ENCODE results near the gene SMIM9.

- TF ChIP-seq POLR2AphosphoS5 (IDR thresholded peaks at IDR 0.05), result no peak
- TF ChIP-seq CTCF (IDR thresholded peaks at IDR 0.05), result no peak
- TF ChIP-seq EP300 (IDR thresholded peaks at IDR 0.05), result no peak
Measured at GRCh38 chrX:154819771-154820341, 14.6 kb downstream of the SMIM9 start.

Measured in sigmoid colon (tissue), 4 donors.